Stomach (tissue), 19 donors: Measurements from ENCODE around the gene SYNJ1. TPM values are rescaled to one million over a fixed set of nuclear protein-coding genes. Genes with fewer than 3 reads are reported as not detected.
"Not testable (repeated sequence)": the region's sequence is repeated elsewhere in the genome, so short reads cannot be mapped to it uniquely, and the experiment has no call there.

Experiments
- DNase-seq, 2 donors: peaks; one replicate each; pipeline versions ENCODE4 v3.0.0 to v3.0.0-alpha.2; 2013 to 2019
- H3K27ac ChIP-seq, 5 donors: fragments of 200-600 bp in 4 of 5; sonication (generic) in 4 of 5; one replicate each; pipeline ENCODE4 v1.5.1; 2013 to 2019; ENCODE audit warnings: mild to moderate bottlenecking in 1 of 5, moderate library complexity in 1 of 5
- H3K27me3 ChIP-seq, 3 donors: fragments of 200-600 bp; sonication (generic); one replicate each; pipeline ENCODE4 v1.5.1; 2017 to 2019; ENCODE audit warnings: mixed run types in 1 of 3
- H3K36me3 ChIP-seq, 4 donors: fragments of 200-600 bp; sonication (generic); 1 replicate in 3 of 4; 2 replicates in 1 of 4; pipeline ENCODE4 v1.5.1; 2016 to 2019
- H3K4me1 ChIP-seq, 4 donors: fragments of 200-600 bp; sonication (generic); one replicate each; pipeline ENCODE4 v1.5.1; 2016 to 2019
- H3K4me3 ChIP-seq, 4 donors: fragments of 200-600 bp; sonication (generic) in 3 of 4; one replicate each; pipeline ENCODE4 v1.5.1; 2016 to 2019; ENCODE audit warnings: mild to moderate bottlenecking in 1 of 4
- H3K9me3 ChIP-seq, 4 donors: fragments of 200-600 bp; sonication (generic); one replicate each; pipeline ENCODE4 v1.5.1; 2016 to 2019
- CTCF ChIP-seq, 7 experiments: fragments of 450-650 bp in 4 of 7; fragments of 200-600 bp in 3 of 7; sonication (generic) in 3 of 7; IDR thresholded peaks; one replicate each; pipeline ENCODE4 v1.5.1; 2016 to 2019; ENCODE audit warnings: antibody characterized with exemption in 7 of 7, control low read depth in 2 of 7, mild to moderate bottlenecking in 1 of 7
- EP300 ChIP-seq: sonication (generic); formaldehyde crosslinking; IDR thresholded peaks from one replicate; pipeline ENCODE4 v1.6.1; 2017; ENCODE audit warnings: antibody characterized with exemption
- POLR2A ChIP-seq, 4 donors: fragments of 450-650 bp; IDR thresholded peaks; one replicate each; pipeline ENCODE4 v1.6.1; 2016; ENCODE audit warnings: antibody characterized with exemption in 4 of 4, control low read depth in 2 of 4, mild to moderate bottlenecking in 1 of 4, moderate library complexity in 1 of 4
- POLR2AphosphoS5 ChIP-seq, 3 donors: sonication (generic); formaldehyde crosslinking; IDR thresholded peaks; one replicate each; pipeline ENCODE4 v1.6.1; 2016; ENCODE audit warnings: antibody characterized with exemption in 3 of 3
- WGBS, 5 donors: extraction: QIAGEN DNeasy Blood & Tissue Kit in 3 of 5; methylation state at CpG; one replicate each; pipeline versions ENCODE4 v1.1.5 to v1.1.7; 2013 to 2018; 5-methylcytosine and 5-hydroxymethylcytosine counted together
- intact Hi-C: fragments of 100-400 bp; cut with DNase I; formaldehyde crosslinking; loops from one replicate; pipeline ENCODE4 v1.15.1; 2023; ENCODE audit warnings: low total_unique reads
- long read RNA-seq, 10 donors: transcript quantifications; one replicate each; lab custom pipeline, GENCODE V29; 2026
- polyA plus RNA-seq, 3 donors: library from polyadenylated mRNA; stranded (reverse); fragments of 200-250 nt; gene quantifications; one replicate each; pipeline ENCODE4 v1.2.3, GENCODE V29; 2013
- total RNA-seq, 5 donors: library from RNA; depleted of rRNA; stranded (reverse); fragments of >200 nt; gene quantifications; one replicate each; pipeline versions ENCODE4 v1.1.0 to v1.2.3, GENCODE V29; 2014 to 2016
- donor health status: healthy with polysubstance abuse.
- donor health status: Bipolar disorder and iron deficiency.
- donor health status: healthy.

Gene SYNJ1
- 100 to 1,000 TPM in 1 of 5 donors, 10 to 100 TPM in 2, 1 to 10 TPM in 1, under 1 TPM in 1; 0.89 to 245 (median 11.2) TPM for total RNA-seq
- 1 to 10 TPM; 2.3 to 3.7 (median 3.4) TPM for polyA plus RNA-seq
- long read RNA-seq, donor 1 = 0 reads
- long read RNA-seq, donor 2 = 0 reads
- long read RNA-seq, donor 3 = 0 reads
- long read RNA-seq, donor 4 = 0 reads
- long read RNA-seq, donor 5, full-length matches to known transcripts = 1 of 1 reads
- long read RNA-seq, donor 5, partial matches to known transcripts = 0 of 1 reads
- long read RNA-seq, donor 5, other reads (novel, unspliced or antisense) = 0 of 1 reads
- long read RNA-seq, donor 6 = 0 reads
- long read RNA-seq, donor 7 = 0 reads
- long read RNA-seq, donor 8 = 0 reads
- long read RNA-seq, donor 9 = 0 reads
- long read RNA-seq, donor 10 = 0 reads

- Histone ChIP-seq H3K27me3 (no peaks in the 10 kb centered on the region), H3K36me3 (peaks cover 0 to 19% (median 17%) of the 10 kb centered on the region in 4 donors), H3K27ac (peak within 1 kb of the TSS; percentile 92 to 97 (median 94)), H3K9me3 (no peaks in the 10 kb centered on the region), H3K4me1 (peaks cover 5 to 37% (median 20%) of the 10 kb centered on the region in 4 donors), H3K4me3 (peak within 1 kb of the TSS; percentile 71 to 99 (median 86))
- DNase-seq = peak; percentile 96 to 99
- intact Hi-C loops = no loop called here
- 0 to 1% (median 1%) methylated on average over 9 to 79 of the region's 79 CpGs for WGBS, 5 donors
- TF ChIP-seq CTCF (IDR thresholded peaks at IDR 0.05) (no peak), POLR2AphosphoS5 (IDR thresholded peaks at IDR 0.05) (peak; percentile 79 to 94 (median 81)), POLR2A (IDR thresholded peaks at IDR 0.05) (peak in 2 of 4 donors; percentile 49 to 72)
Measured at GRCh38 chr21:32727687-32728455, at the start of gene SYNJ1. SYNJ1 (minus strand) TSS chr21:32728013; CDS start chr21:32726895, 1,118 bp downstream.

GRCh38 chr21:32777269-32777668 is 49.5 kb upstream of the SYNJ1 start:
- DNase-seq = no peak
- H3K9me3 ChIP-seq = no peaks in the 10 kb centered on the region

GRCh38 chr21:32776743-32777142 is 48.9 kb upstream of the SYNJ1 start:
- H3K27ac ChIP-seq = no peak overlapping the region
- peaks cover 0 to 2% (median 0%) of the 10 kb centered on the region in 3 donors for H3K27me3 ChIP-seq
- H3K4me3 ChIP-seq = no peak overlapping the region
- peaks cover 0 to 11% (median 8%) of the 10 kb centered on the region in 4 donors for H3K4me1 ChIP-seq
- TF ChIP-seq CTCF (IDR thresholded peaks at IDR 0.05) (no peak), POLR2A (IDR thresholded peaks at IDR 0.05) (no peak), POLR2AphosphoS5 (IDR thresholded peaks at IDR 0.05) (no peak), EP300 (no peak)
- DNase-seq = no peak
- WGBS, 5 donors = 74 to 91% (median 88%) methylated on average over 6 of the region's 6 CpGs
- no peaks in the 10 kb centered on the region for H3K36me3 ChIP-seq
- H3K9me3 ChIP-seq = no peaks in the 10 kb centered on the region
- intact Hi-C loops = no loop called here

More at GRCh38 chr21:32777269-32777668, 49.5 kb upstream of the SYNJ1 start:
- intact Hi-C loops = no loop called here
- Histone ChIP-seq H3K27ac (no peak overlapping the region), H3K4me1 (peaks cover 0 to 10% (median 6%) of the 10 kb centered on the region in 4 donors), H3K27me3 (no peaks in the 10 kb centered on the region), H3K36me3 (no peaks in the 10 kb centered on the region), H3K4me3 (no peak overlapping the region)
- 96 to 100% (median 100%) methylated on average over 1 of the region's 1 CpG; no CpG with 5 or more reads in 1 of the 5 donors for WGBS, 5 donors
- no peak for TF ChIP-seq POLR2A (IDR thresholded peaks at IDR 0.05)
- TF ChIP-seq EP300 = no peak
- TF ChIP-seq CTCF (IDR thresholded peaks at IDR 0.05) = no peak
- TF ChIP-seq POLR2AphosphoS5 (IDR thresholded peaks at IDR 0.05) = no peak

GRCh38 chr21:32773048-32773344 is 45.2 kb upstream of the SYNJ1 start:
- DNase-seq, H3K9me3 ChIP-seq, intact Hi-C loops, H3K27me3 ChIP-seq, H3K36me3 ChIP-seq: not testable (repeated sequence)
- Histone ChIP-seq H3K4me1 (peaks cover 12 to 38% (median 31%) of the 10 kb centered on the region in 4 donors), H3K27ac (peak overlapping the region in 2 of 5 donors; percentile 95 to 97), H3K4me3 (peak overlapping the region in 3 of 4 donors; percentile 80 to 86 (median 84))
- 92 to 98% (median 95%) methylated on average over 11 of the region's 11 CpGs for WGBS, 5 donors
